Upper lobe of left lung (tissue), 4 donors: ENCODE data around the gene FAF2.

Source experiments
- CTCF ChIP-seq, 6 experiments: fragments of 450-650 bp in 4 of 6; fragments of 200-600 bp in 2 of 6; sonication (generic) in 2 of 6; IDR thresholded peaks; one replicate each; pipeline ENCODE4 v1.5.1; 2016 to 2019; ENCODE audit warnings: antibody characterized with exemption in 6 of 6
- POLR2A ChIP-seq, 4 donors: fragments of 450-650 bp; IDR thresholded peaks; one replicate each; pipeline ENCODE4 v1.5.1; 2016 to 2017; ENCODE audit warnings: antibody characterized with exemption in 4 of 4, mild to moderate bottlenecking in 2 of 4
- POLR2AphosphoS5 ChIP-seq, 2 donors: sonication (generic); formaldehyde crosslinking; IDR thresholded peaks; one replicate each; pipeline ENCODE4 v1.5.1; 2017; ENCODE audit warnings: antibody characterized with exemption in 2 of 2

GRCh38 chr5:176530393-176530982, 82.3 kb downstream of the FAF2 start:
- TF ChIP-seq POLR2AphosphoS5 (IDR thresholded peaks at IDR 0.05) (no peak), CTCF (IDR thresholded peaks at IDR 0.05) (no peak), POLR2A (IDR thresholded peaks at IDR 0.05) (no peak)
